Panc1 (cell line): ENCODE data around the gene BTD. TPM values are rescaled to one million over a fixed set of nuclear protein-coding genes. Genes with fewer than 3 reads are reported as not detected.

Source experiments
- ATAC-seq: fragments of 200-7000 bp; cut with Tn5 transposase; 2 replicates; pipeline ENCODE4 v1.9.1; 2020; ENCODE audit warnings: mild to moderate bottlenecking, moderate library complexity
- BruUV-seq: library from RNA; stranded (reverse); fragments of 400-500 nt; replicated peaks from 2 replicates; lab custom pipeline; 2021; lab: Mats Ljungman, UMichigan
- CTCF ChIA-PET: fragments of 300-600 bp; sonication (Branson Sonifier 250); formaldehyde crosslinking; loops from one replicate; lab custom pipeline; 2022; ENCODE audit warnings: antibody characterized with exemption; lab: Charles Lee
- POLR2A ChIA-PET: fragments of 300-600 bp; sonication (Branson Sonifier 250); formaldehyde crosslinking; loops from one replicate; lab custom pipeline; 2022; ENCODE audit warnings: antibody characterized with exemption; lab: Charles Lee
- DNase-seq: peaks from one replicate; pipeline ENCODE4 v3.0.0-alpha.2; 2010; ENCODE audit warnings: low read depth, low spot score
- H3K27ac ChIP-seq: 2 replicates; pipeline ENCODE4 v1.5.1; 2011; ENCODE audit warnings: mild to moderate bottlenecking, low read length, inconsistent platforms
- H3K27me3 ChIP-seq: fragments of 200-500 bp; sonication (Bioruptor generic); 2 replicates; pipeline ENCODE4 v1.6.0; 2014; ENCODE audit warnings: low read length, inconsistent platforms; ENCODE audit not compliant: control insufficient read depth, insufficient read depth
- H3K36me3 ChIP-seq: fragments of 200-500 bp; sonication (Bioruptor generic); 2 replicates; pipeline ENCODE4 v1.5.1; 2014; ENCODE audit warnings: inconsistent platforms, mild to moderate bottlenecking, low read length, moderate library complexity; ENCODE audit not compliant: control insufficient read depth, insufficient read depth
- H3K4me1 ChIP-seq: 2 replicates; pipeline ENCODE4 v1.5.1; 2011; ENCODE audit warnings: inconsistent platforms, mild to moderate bottlenecking, low read length, moderate library complexity; ENCODE audit not compliant: control insufficient read depth, insufficient read depth
- H3K4me3 ChIP-seq, 2 experiments: 2 replicates each; pipeline ENCODE4 v1.5.1; 2011 to 2012; ENCODE audit warnings: low read depth in 2 of 2, low read length in 2 of 2, mild to moderate bottlenecking in 2 of 2, inconsistent platforms in 1 of 2, moderate library complexity in 1 of 2
- H3K9me3 ChIP-seq: fragments of 200-500 bp; sonication (Bioruptor generic); 2 replicates; pipeline ENCODE4 v1.5.1; 2014; ENCODE audit warnings: low read depth, mild to moderate bottlenecking, inconsistent platforms, low read length, moderate library complexity; ENCODE audit not compliant: control insufficient read depth, insufficient read depth
- POLR2AphosphoS5 ChIP-seq: IDR thresholded peaks from 2 replicates; pipeline ENCODE4 v1.6.1; 2012; ENCODE audit warnings: mild to moderate bottlenecking, low read depth, low read length, moderate library complexity
- SIN3A ChIP-seq: IDR thresholded peaks from 2 replicates; pipeline ENCODE4 v1.6.1; 2012; ENCODE audit warnings: low read depth, mild to moderate bottlenecking, low read length, moderate library complexity, borderline replicate concordance; ENCODE audit not compliant: insufficient read depth
- TCF7L2 ChIP-seq: IDR thresholded peaks from 2 replicates; pipeline ENCODE4 v1.6.1; 2011; ENCODE audit warnings: mild to moderate bottlenecking, low read depth, low read length, inconsistent platforms
- in situ Hi-C: cut with HindIII; loops from 2 replicates; pipeline ENCODE4 v1.10.0; 2016; ENCODE audit warnings: low sequenced_read_pairs, low pct_unique_long_range_greater_than_20kb
- intact Hi-C: fragments of 100-400 bp; cut with micrococcal nuclease; formaldehyde crosslinking; loops from one replicate; pipeline ENCODE4 v1.10.0; 2022; ENCODE audit not compliant: unreplicated experiment
- total RNA-seq: library from RNA; stranded (reverse); gene quantifications from one replicate; pipeline ENCODE4 v1.2.1, GENCODE V29; 2021; ENCODE audit not compliant: unreplicated experiment
- TF ChIP-seq, protein P1 (sequence below): fragments of 450-650 bp; IDR thresholded peaks from 2 replicates; pipeline ENCODE4 v1.5.1; 2017; ENCODE audit warnings: mild to moderate bottlenecking
- TF ChIP-seq, protein P2 (sequence below), 2 experiments: IDR thresholded peaks; 2 replicates each; pipeline ENCODE4 v1.6.1; 2011 to 2012; ENCODE audit warnings: low read depth in 2 of 2, control low read depth in 1 of 2, low read length in 1 of 2, mild to moderate bottlenecking in 1 of 2, moderate library complexity in 1 of 2; ENCODE audit not compliant: insufficient read depth in 1 of 2

The BTD gene
- total RNA-seq, 1 experiment from 2014 or later: 22.7 TPM

DNA sequence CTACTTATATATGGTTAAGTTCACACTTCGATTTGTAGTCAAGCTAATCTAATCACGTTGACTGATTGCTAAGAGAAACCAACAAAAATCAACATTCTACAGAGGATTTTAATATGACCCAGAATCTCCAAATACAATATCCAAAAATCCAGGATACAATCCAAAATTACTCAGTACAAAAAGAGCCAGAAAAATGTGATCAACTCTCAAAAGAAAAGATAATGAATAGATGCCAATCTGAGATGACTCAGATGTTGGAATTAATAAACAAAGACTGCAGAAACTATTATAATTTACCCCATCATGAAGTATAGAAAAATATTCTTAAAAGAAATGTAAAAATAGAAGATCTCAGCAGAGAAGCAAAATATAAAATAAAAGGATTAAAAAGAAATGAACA is 22.5 kb upstream of the BTD start:
- intact Hi-C loops (no loop called here), in situ Hi-C loops (no loop called here)
- Histone ChIP-seq H3K9me3 (no peaks in the 10 kb centered on the region), H3K36me3 (peaks cover 5% of the 10 kb centered on the region; the same call in 1 of the 2 replicates), H3K4me3 (no peak overlapping the region), H3K27ac (no peak overlapping the region), H3K4me1 (no peaks in the 10 kb centered on the region), H3K27me3 (no peaks in the 10 kb centered on the region)
- DNase-seq (no peak), ATAC-seq (no peak)
- ChIA-PET CTCF (no interaction called here), POLR2A (no interaction called here)
- no TSS peak for BruUV-seq
- TF ChIP-seq POLR2AphosphoS5 (no peak), TCF7L2 (no peak), SIN3A (no peak)
- TF ChIP-seq, protein P1, sequence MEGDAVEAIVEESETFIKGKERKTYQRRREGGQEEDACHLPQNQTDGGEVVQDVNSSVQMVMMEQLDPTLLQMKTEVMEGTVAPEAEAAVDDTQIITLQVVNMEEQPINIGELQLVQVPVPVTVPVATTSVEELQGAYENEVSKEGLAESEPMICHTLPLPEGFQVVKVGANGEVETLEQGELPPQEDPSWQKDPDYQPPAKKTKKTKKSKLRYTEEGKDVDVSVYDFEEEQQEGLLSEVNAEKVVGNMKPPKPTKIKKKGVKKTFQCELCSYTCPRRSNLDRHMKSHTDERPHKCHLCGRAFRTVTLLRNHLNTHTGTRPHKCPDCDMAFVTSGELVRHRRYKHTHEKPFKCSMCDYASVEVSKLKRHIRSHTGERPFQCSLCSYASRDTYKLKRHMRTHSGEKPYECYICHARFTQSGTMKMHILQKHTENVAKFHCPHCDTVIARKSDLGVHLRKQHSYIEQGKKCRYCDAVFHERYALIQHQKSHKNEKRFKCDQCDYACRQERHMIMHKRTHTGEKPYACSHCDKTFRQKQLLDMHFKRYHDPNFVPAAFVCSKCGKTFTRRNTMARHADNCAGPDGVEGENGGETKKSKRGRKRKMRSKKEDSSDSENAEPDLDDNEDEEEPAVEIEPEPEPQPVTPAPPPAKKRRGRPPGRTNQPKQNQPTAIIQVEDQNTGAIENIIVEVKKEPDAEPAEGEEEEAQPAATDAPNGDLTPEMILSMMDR: no peak
- TF ChIP-seq, protein P2, sequence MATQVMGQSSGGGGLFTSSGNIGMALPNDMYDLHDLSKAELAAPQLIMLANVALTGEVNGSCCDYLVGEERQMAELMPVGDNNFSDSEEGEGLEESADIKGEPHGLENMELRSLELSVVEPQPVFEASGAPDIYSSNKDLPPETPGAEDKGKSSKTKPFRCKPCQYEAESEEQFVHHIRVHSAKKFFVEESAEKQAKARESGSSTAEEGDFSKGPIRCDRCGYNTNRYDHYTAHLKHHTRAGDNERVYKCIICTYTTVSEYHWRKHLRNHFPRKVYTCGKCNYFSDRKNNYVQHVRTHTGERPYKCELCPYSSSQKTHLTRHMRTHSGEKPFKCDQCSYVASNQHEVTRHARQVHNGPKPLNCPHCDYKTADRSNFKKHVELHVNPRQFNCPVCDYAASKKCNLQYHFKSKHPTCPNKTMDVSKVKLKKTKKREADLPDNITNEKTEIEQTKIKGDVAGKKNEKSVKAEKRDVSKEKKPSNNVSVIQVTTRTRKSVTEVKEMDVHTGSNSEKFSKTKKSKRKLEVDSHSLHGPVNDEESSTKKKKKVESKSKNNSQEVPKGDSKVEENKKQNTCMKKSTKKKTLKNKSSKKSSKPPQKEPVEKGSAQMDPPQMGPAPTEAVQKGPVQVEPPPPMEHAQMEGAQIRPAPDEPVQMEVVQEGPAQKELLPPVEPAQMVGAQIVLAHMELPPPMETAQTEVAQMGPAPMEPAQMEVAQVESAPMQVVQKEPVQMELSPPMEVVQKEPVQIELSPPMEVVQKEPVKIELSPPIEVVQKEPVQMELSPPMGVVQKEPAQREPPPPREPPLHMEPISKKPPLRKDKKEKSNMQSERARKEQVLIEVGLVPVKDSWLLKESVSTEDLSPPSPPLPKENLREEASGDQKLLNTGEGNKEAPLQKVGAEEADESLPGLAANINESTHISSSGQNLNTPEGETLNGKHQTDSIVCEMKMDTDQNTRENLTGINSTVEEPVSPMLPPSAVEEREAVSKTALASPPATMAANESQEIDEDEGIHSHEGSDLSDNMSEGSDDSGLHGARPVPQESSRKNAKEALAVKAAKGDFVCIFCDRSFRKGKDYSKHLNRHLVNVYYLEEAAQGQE (IDR thresholded peaks at IDR 0.05; ENCODE audit: insufficient read depth in 1 of 2, low read depth in 2 of 2, low read length in 1 of 2): no peak

DNA sequence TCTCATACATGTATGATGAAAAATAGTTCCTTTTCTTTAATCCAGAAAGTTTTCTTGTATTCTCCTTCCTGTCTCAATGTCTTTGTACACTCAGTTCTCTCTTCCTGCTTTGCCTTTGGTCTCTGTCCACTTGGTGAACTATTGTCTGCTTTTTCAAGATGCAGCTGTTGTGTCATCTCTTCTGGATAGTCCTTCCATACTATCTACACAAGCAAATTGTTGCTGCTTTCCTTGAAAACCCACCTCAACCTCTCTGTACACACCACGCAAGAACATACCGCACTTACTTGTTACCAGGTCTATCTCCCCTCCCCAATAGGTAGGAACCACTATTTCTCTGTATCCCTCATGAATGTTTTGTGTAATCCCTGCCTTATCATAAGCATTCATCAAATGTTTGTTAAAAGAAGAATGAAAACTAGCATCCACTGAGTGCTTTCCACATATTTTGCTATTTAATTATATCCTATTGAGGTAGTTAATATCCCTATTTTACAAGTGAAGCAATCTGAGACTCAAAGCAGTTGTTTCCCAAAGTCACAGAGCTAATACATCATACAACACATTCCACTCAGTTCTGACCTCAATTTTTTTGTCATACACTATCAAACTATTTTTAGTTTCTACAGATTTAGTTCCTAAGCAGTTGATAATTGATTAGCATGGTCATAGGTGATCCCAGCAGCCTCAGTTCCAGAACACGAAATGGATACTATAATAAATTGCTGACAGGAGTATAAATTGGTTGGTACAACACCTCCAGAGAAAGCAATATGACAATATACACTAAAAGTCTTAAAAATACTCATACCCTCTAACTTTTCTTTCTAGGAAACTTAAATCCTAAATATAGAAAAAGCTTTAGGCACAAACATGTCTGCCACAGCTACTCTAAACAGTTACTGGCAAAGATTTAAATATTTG is 19.8 kb upstream of the BTD start:
- intact Hi-C loops (no loop called here), in situ Hi-C loops (no loop called here)
- H3K4me1 ChIP-seq: no peaks in the 10 kb centered on the region
- H3K27me3 ChIP-seq: no peaks in the 10 kb centered on the region
- H3K27ac ChIP-seq: no peak overlapping the region
- no peak overlapping the region for H3K4me3 ChIP-seq
- DNase-seq (no peak), ATAC-seq (no peak)
- peaks cover 21% of the 10 kb centered on the region for H3K36me3 ChIP-seq
- POLR2A ChIA-PET: no interaction called here
- TF ChIP-seq, protein P2 (IDR thresholded peaks at IDR 0.05; ENCODE audit: insufficient read depth in 1 of 2, low read depth in 2 of 2, low read length in 1 of 2): no peak
- no peak for TF ChIP-seq POLR2AphosphoS5
- no peak for TF ChIP-seq TCF7L2
- TF ChIP-seq SIN3A: no peak
- TF ChIP-seq, protein P1: no peak
- CTCF ChIA-PET: interaction anchor here (0.5 kb wide), 1 partner anchor 473 kb away, joined by 5 read pairs; no protein-coding TSS in a partner anchor
- no peaks in the 10 kb centered on the region for H3K9me3 ChIP-seq
- no TSS peak for BruUV-seq
